GM21529 (cell line): Measurements from ENCODE around the gene ADGRF5.

Source experiments
- ATAC-seq: cut with Tn5 transposase; IDR thresholded peaks from one replicate; pipeline ENCODE4 v1.9.1; 2021; ENCODE audit not compliant: unreplicated experiment

ADGRF5 gene

GRCh38 chr6:46828939-46829338 is 92.8 kb downstream of the ADGRF5 start:
- no peak for ATAC-seq

GRCh38 chr6:46821458-46821881 is 100.3 kb downstream of the ADGRF5 start:
- no peak for ATAC-seq

GRCh38 chr6:46819561-46819960 is 102.2 kb downstream of the ADGRF5 start:
- no peak for ATAC-seq

GRCh38 chr6:46816626-46817025 is 105.1 kb downstream of the ADGRF5 start:
- no peak for ATAC-seq

- ATAC-seq = no peak
Measured at GRCh38 chr6:46815130-46815529, 106.6 kb downstream of the ADGRF5 start.

GRCh38 chr6:46808806-46809205 is 112.9 kb downstream of the ADGRF5 start:
- no peak for ATAC-seq
